ENCODE data around the gene PSMB3. TPM values are rescaled to one million over a fixed set of nuclear protein-coding genes. Genes with fewer than 3 reads are reported as not detected.

Gene PSMB3
- total RNA-seq, 1 experiment from 2014 or later, result 273 TPM

GRCh38 chr17:38721802-38722201 lies 30.7 kb upstream of the PSMB3 start:
- no peak for ATAC-seq
- Mint-ChIP-seq H3K4me1 (peaks cover 26% of the 10 kb centered on the region), H3K36me3 (no peaks in the 10 kb centered on the region), H3K27ac (no peak overlapping the region), H3K9me3 (no peaks in the 10 kb centered on the region), H3K27me3 (ENCODE audit: low read depth) (peaks cover 12% of the 10 kb centered on the region), H3K4me3 (no peak overlapping the region)
- TF ChIP-seq, protein P1, sequence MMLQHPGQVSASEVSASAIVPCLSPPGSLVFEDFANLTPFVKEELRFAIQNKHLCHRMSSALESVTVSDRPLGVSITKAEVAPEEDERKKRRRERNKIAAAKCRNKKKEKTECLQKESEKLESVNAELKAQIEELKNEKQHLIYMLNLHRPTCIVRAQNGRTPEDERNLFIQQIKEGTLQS (CRISPR knock-in tag; conservative IDR thresholded peaks at IDR 0.05), result no peak
- TF ChIP-seq ZBTB43 (CRISPR knock-in tag; IDR thresholded peaks at IDR 0.05) (no peak), FOXK1 (CRISPR knock-in tag; IDR thresholded peaks at IDR 0.05) (no peak), PRDM15 (CRISPR knock-in tag; IDR thresholded peaks at IDR 0.05) (no peak), ZNF317 (CRISPR knock-in tag; IDR thresholded peaks at IDR 0.05; ENCODE audit: borderline replicate concordance, low read depth) (no peak), SMAD4 (CRISPR knock-in tag; IDR thresholded peaks at IDR 0.05) (no peak), AR (CRISPR knock-in tag; IDR thresholded peaks at IDR 0.05) (no peak), ZNF219 (CRISPR knock-in tag; IDR thresholded peaks at IDR 0.05; ENCODE audit: borderline replicate concordance) (no peak), NFATC4 (CRISPR knock-in tag; IDR thresholded peaks at IDR 0.05) (no peak)
- TF ChIP-seq, protein P2, sequence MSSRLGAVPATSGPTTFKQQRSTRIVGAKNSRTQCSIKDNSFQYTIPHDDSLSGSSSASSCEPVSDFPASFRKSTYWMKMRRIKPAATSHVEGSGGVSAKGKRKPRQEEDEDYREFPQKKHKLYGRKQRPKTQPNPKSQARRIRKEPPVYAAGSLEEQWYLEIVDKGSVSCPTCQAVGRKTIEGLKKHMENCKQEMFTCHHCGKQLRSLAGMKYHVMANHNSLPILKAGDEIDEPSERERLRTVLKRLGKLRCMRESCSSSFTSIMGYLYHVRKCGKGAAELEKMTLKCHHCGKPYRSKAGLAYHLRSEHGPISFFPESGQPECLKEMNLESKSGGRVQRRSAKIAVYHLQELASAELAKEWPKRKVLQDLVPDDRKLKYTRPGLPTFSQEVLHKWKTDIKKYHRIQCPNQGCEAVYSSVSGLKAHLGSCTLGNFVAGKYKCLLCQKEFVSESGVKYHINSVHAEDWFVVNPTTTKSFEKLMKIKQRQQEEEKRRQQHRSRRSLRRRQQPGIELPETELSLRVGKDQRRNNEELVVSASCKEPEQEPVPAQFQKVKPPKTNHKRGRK (CRISPR knock-in tag; IDR thresholded peaks at IDR 0.05; ENCODE audit: borderline replicate concordance), result no peak
- TF ChIP-seq, protein P3, sequence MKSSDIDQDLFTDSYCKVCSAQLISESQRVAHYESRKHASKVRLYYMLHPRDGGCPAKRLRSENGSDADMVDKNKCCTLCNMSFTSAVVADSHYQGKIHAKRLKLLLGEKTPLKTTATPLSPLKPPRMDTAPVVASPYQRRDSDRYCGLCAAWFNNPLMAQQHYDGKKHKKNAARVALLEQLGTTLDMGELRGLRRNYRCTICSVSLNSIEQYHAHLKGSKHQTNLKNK (CRISPR knock-in tag; IDR thresholded peaks at IDR 0.05), result no peak
- no peak for DNase-seq (ENCODE audit: low spot score)
- POLR2A ChIA-PET, result interaction anchor here (0.6 to 0.7 kb wide), 2 partner anchors 66 to 163 kb away, joined by 3 to 10 read pairs; no protein-coding TSS in a partner anchor
- CTCF ChIA-PET, result interaction anchor here (5.0 kb wide), 1 partner anchor 13 kb away, joined by 37 read pairs; no protein-coding TSS in a partner anchor

- Mint-ChIP-seq H3K4me3 (no peak overlapping the region), H3K36me3 (no peaks in the 10 kb centered on the region), H3K27me3 (ENCODE audit: low read depth) (peaks cover 34% of the 10 kb centered on the region), H3K27ac (no peak overlapping the region), H3K4me1 (peaks cover 19% of the 10 kb centered on the region), H3K9me3 (no peaks in the 10 kb centered on the region)
- POLR2A ChIA-PET, result no interaction called here
- DNase-seq (ENCODE audit: low spot score) (no peak), ATAC-seq (no peak)
- CTCF ChIA-PET, result interaction anchor here (0.6 to 1.7 kb wide), 4 partner anchors 10 to 167 kb away, joined by 3 to 6 read pairs (median 4); no protein-coding TSS in a partner anchor
- TF ChIP-seq, protein P4, sequence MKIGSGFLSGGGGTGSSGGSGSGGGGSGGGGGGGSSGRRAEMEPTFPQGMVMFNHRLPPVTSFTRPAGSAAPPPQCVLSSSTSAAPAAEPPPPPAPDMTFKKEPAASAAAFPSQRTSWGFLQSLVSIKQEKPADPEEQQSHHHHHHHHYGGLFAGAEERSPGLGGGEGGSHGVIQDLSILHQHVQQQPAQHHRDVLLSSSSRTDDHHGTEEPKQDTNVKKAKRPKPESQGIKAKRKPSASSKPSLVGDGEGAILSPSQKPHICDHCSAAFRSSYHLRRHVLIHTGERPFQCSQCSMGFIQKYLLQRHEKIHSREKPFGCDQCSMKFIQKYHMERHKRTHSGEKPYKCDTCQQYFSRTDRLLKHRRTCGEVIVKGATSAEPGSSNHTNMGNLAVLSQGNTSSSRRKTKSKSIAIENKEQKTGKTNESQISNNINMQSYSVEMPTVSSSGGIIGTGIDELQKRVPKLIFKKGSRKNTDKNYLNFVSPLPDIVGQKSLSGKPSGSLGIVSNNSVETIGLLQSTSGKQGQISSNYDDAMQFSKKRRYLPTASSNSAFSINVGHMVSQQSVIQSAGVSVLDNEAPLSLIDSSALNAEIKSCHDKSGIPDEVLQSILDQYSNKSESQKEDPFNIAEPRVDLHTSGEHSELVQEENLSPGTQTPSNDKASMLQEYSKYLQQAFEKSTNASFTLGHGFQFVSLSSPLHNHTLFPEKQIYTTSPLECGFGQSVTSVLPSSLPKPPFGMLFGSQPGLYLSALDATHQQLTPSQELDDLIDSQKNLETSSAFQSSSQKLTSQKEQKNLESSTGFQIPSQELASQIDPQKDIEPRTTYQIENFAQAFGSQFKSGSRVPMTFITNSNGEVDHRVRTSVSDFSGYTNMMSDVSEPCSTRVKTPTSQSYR (CRISPR knock-in tag; IDR thresholded peaks at IDR 0.05), result no peak
- no peak for TF ChIP-seq TEAD4 (CRISPR knock-in tag; IDR thresholded peaks at IDR 0.05)
- TF ChIP-seq ZNF532 (CRISPR knock-in tag; IDR thresholded peaks at IDR 0.05; ENCODE audit: borderline replicate concordance), result no peak
- no peak for TF ChIP-seq HMGA2 (CRISPR knock-in tag; IDR thresholded peaks at IDR 0.05)
- TF ChIP-seq, protein P1 (CRISPR knock-in tag; conservative IDR thresholded peaks at IDR 0.05), result no peak
Observed at GRCh38 chr17:38724337-38724988, 28.1 kb upstream of the PSMB3 start.

Data from WTC11 (cell line).